ENCODE results near the gene QRFP.
"Not testable (repeated sequence)": the region's sequence is repeated elsewhere in the genome, so short reads cannot be mapped to it uniquely, and the experiment has no call there.

QRFP gene

DNA sequence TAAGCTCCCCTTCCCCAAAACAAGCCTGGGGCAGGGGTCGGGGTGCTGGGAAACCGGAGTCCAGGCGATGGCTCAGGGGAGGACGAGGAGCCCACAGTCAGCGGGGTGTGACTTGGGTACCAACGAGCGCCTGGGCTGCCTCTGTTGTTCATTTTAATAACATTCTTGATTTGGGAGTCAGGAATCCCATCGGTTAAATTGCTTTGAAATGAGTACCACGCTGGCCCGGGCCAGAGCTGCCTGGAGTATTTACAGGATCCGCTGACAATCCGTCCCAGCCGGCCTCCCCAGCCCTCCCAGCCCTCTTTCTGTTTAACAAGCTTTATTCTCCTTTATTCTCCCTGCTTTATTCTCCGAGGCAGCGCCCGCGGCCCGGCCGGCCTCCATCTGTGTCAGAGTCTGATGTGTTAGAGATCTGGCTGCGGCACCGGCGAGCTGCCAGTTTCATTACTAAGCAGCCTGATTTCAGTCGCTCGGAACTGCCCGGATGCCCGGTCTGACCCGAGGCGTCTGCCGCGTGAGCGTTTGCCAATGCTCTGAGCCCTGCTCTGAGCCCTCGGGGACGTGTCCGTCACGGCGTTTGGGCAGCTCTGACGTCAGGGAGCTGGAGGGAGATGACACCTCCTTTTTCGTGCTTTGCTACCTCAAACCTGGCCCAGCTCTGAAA, 16.5 kb upstream of the QRFP start:
- peak overlapping the region in 10 of 11 experiments; percentile 33 to 78 (median 48); a peak in 17 of 22 replicates for H3K9ac ChIP-seq
- H3K27me3 ChIP-seq, result peaks cover 0 to 28% (median 0%) of the 10 kb centered on the region in 11 experiments; a peak in 7 of 22 replicates
- TF ChIP-seq Cebpa-rat (IDR thresholded peaks at IDR 0.05), result 0 out of 22 replicates have a peak, but pooled peaks of 1 of the 11 experiments have one; percentile 11
- peak overlapping the region in 6 of 11 experiments; percentile 23 to 86 (median 78); a peak in 10 of 22 replicates for H3K27ac ChIP-seq
- peak overlapping the region; percentile 22 to 49 (median 34); a peak in 10 of 20 replicates for H3K4me3 ChIP-seq
- no peaks in the 10 kb centered on the region for H3K9me3 ChIP-seq (replicated peaks in 1 of 11)
- H3K36me3 ChIP-seq, result no peaks in the 10 kb centered on the region
- peaks cover 0 to 23% (median 11%) of the 10 kb centered on the region in 11 experiments; a peak in 11 of 22 replicates for H4K20me1 ChIP-seq
- H3K4me1 ChIP-seq, result peaks cover 11 to 80% (median 67%) of the 10 kb centered on the region in 10 experiments
- peak overlapping the region; percentile 77 to 97 (median 87) for H3K4me2 ChIP-seq

DNA sequence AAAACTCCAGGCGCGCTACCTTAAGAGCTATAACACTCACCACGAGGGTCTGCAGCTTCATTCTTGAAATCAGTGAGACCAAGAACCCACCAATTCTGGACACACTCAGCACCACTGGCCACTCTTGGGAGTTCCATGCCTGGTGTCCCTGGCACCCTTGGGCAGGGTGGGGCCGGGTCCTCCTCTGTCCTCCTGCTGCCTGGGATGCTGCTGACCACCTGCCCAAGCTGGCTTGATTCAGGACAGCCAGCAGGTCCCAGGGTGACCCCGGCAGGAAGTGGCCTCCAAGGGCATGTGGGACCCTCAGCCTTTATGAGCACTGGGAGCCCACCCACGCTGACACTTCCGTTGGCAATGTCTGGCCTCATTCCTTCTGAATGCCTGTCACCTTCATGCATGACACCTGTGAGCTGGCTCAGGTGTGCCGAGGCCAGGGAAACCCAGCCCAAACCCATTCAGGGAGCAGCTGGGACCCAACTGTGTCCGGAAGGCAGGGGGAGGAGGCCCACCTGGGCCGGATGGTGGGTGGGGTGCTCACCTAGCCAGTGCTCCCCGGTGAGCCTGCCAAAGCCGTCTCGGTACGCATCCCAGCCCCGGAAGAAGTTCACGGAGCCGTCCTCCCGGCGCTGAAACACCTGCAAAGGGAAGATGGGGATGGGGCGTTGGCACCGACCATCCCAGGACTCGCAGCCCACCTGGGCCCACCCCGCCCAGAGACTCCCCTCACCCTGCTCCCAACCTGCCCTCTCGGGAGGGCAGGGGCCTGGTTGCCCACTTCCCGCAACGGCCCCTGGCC, 14.8 kb upstream of the QRFP start:
- peaks cover 10 to 65% (median 53%) of the 10 kb centered on the region in 10 experiments for H3K4me1 ChIP-seq
- TF ChIP-seq Cebpa-rat (IDR thresholded peaks at IDR 0.05), result no peak
- H3K4me2 ChIP-seq, result peak overlapping the region in 9 of 11 experiments; percentile 85 to 97 (median 89); a peak in 18 of 22 replicates
- no peaks in the 10 kb centered on the region for H3K9me3 ChIP-seq (replicated peaks in 1 of 11)
- H4K20me1 ChIP-seq, result peaks cover 0 to 16% (median 11%) of the 10 kb centered on the region in 11 experiments; a peak in 11 of 22 replicates
- peaks cover 0 to 28% (median 0%) of the 10 kb centered on the region in 11 experiments; a peak in 7 of 22 replicates for H3K27me3 ChIP-seq
- H3K27ac ChIP-seq, result peak overlapping the region in 2 of 11 experiments; percentile 15 to 33; a peak in 2 of 22 replicates
- peak overlapping the region in 2 of 11 experiments; percentile 71 to 78; a peak in 3 of 22 replicates for H3K9ac ChIP-seq
- H3K4me3 ChIP-seq, result no peak overlapping the region
- H3K36me3 ChIP-seq, result no peaks in the 10 kb centered on the region

DNA sequence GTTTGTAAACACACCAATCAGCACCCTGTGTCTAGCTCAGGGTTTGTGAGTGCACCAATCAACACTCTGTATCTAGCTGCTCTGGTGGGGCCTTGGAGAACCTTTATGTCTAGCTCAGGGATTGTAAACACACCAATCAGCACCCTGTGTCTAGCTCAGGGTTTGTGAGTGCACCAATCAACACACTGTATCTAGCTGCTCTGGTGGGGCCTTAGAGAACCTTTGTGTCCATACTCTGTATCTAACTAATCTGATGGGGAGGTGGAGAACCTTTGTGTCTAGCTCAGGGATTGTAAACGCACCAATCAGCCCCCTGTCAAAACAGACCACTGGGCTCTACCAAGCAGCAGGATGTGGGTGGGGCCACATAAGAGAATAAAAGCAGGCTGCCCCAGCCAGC, 14.1 kb upstream of the QRFP start:
- H3K9me3 ChIP-seq (replicated peaks in 1 of 11); H3K36me3 ChIP-seq; H3K4me3 ChIP-seq; H3K9ac ChIP-seq; H3K27ac ChIP-seq: not testable (repeated sequence)
- H3K27me3 ChIP-seq, result peaks cover 0 to 28% (median 0%) of the 10 kb centered on the region in 11 experiments; a peak in 7 of 22 replicates
- H3K4me1 ChIP-seq, result peaks cover 8 to 59% (median 50%) of the 10 kb centered on the region in 10 experiments
- H3K4me2 ChIP-seq, result peak overlapping the region in 8 of 11 experiments; percentile 85 to 97 (median 91); a peak in 15 of 22 replicates
- H4K20me1 ChIP-seq, result peaks cover 0 to 16% (median 11%) of the 10 kb centered on the region in 11 experiments; a peak in 11 of 22 replicates

DNA sequence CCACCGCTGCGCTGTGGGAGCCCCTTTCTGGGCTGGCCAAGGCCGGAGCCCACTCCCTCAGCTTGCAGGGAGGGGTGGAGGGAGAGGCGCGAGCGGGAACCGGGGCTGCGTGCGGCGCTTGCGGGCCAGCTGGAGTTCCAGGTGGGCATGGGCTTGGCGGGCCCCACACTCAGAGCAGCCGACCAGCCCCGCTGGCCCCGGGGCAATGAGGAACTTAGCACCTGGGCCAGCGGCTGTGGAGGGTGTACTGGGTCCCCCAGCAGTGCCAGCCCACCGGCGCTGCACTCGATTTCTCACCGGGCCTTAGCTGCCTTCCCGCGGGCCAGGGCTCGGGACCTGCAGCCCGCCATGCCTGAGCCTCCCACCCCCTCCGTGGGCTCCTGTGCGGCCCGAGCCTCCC, 13.4 kb upstream of the QRFP start:
- not testable (repeated sequence) for H3K36me3 ChIP-seq; H3K27ac ChIP-seq; H3K4me2 ChIP-seq; H3K4me3 ChIP-seq; H3K9ac ChIP-seq; H3K9me3 ChIP-seq (replicated peaks in 1 of 11)
- Histone ChIP-seq H3K4me1 (peaks cover 8 to 53% (median 46%) of the 10 kb centered on the region in 10 experiments), H3K27me3 (peaks cover 0 to 27% (median 0%) of the 10 kb centered on the region in 11 experiments; a peak in 7 of 22 replicates), H4K20me1 (peaks cover 0 to 16% (median 11%) of the 10 kb centered on the region in 11 experiments; a peak in 11 of 22 replicates)

DNA sequence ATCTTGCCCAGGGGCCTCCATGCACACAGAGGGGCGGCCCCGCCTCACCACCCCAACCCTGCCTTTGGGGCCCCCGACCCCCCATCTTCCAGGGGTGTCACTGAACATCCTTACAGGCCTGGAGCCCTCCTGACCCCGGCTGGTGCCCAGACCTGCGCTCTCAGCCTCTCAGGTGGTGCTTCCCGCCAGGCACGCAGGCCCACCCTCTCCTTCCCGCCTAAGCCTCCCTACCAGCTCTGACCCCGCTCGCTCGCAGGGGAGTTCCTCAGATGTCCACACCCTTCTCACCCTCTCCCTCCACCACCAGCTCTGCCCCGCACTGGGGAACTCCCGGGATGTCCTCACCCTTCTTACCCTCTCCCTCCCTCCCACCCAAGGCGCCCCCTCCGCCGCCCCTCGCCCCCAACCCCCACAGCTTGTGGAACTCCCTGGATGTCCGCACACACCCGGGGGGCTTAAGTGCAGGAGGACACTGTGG, 12.3 kb upstream of the QRFP start:
- Histone ChIP-seq H3K9ac (no peak overlapping the region), H3K4me2 (peak overlapping the region in 3 of 11 experiments; percentile 15 to 30 (median 30); a peak in 3 of 22 replicates), H3K9me3 (replicated peaks in 1 of 11) (no peaks in the 10 kb centered on the region), H3K4me1 (peaks cover 8 to 42% (median 35%) of the 10 kb centered on the region in 10 experiments), H3K27ac (no peak overlapping the region), H3K4me3 (no peak overlapping the region), H3K27me3 (peaks cover 0 to 16% (median 0%) of the 10 kb centered on the region in 11 experiments; a peak in 7 of 22 replicates), H3K36me3 (no peaks in the 10 kb centered on the region), H4K20me1 (peaks cover 0 to 6% (median 4%) of the 10 kb centered on the region in 11 experiments; a peak in 9 of 22 replicates)
- no peak for TF ChIP-seq Cebpa-rat (IDR thresholded peaks at IDR 0.05)

DNA sequence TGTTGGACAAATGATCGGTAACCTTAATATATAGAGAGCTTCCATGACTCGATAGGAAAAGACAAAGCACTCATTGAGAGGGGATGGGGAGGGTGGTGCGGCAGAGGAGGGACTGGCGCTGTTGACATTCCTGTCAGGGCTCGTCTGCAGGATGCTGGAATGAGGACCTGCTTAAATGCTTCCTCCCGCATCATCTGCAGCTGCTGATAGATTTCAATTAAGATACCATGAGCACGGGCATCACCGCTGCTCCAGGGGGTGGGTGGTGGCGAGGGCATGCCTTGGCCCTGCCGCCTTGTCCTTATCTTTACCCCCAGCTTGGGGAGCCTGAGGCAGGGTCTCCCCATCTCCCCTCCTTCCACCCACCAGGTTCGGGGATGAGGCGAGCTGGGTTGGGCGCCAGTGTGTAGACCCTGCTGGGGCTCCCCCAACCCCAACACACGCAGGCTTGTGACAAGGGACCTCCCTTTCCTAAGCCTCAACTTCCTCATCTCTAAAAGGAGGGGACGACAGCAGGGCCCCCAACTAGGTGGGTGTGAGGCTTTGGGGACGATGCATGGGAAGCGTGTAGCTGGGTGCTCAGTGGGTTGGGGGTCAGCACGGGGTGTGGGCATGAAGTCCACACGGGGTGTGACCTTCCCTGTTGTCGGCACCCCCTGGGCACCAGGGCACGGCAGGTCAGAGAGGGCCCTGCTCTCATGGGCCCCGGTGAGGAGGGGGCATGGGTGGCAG, 11.7 kb upstream of the QRFP start:
- H3K9me3 ChIP-seq (replicated peaks in 1 of 11), result no peaks in the 10 kb centered on the region
- TF ChIP-seq Cebpa-rat (IDR thresholded peaks at IDR 0.05), result no peak
- peaks cover 0 to 6% (median 0%) of the 10 kb centered on the region in 11 experiments; a peak in 1 of 22 replicates for H4K20me1 ChIP-seq
- no peaks in the 10 kb centered on the region for H3K36me3 ChIP-seq
- no peak overlapping the region for H3K9ac ChIP-seq
- H3K27me3 ChIP-seq, result peaks cover 0 to 10% (median 0%) of the 10 kb centered on the region in 11 experiments; a peak in 7 of 22 replicates
- H3K27ac ChIP-seq, result no peak overlapping the region
- peaks cover 8 to 36% (median 29%) of the 10 kb centered on the region in 10 experiments for H3K4me1 ChIP-seq
- H3K4me3 ChIP-seq, result no peak overlapping the region
- H3K4me2 ChIP-seq, result peak overlapping the region in 3 of 11 experiments; percentile 15 to 30 (median 30); a peak in 5 of 22 replicates

DNA sequence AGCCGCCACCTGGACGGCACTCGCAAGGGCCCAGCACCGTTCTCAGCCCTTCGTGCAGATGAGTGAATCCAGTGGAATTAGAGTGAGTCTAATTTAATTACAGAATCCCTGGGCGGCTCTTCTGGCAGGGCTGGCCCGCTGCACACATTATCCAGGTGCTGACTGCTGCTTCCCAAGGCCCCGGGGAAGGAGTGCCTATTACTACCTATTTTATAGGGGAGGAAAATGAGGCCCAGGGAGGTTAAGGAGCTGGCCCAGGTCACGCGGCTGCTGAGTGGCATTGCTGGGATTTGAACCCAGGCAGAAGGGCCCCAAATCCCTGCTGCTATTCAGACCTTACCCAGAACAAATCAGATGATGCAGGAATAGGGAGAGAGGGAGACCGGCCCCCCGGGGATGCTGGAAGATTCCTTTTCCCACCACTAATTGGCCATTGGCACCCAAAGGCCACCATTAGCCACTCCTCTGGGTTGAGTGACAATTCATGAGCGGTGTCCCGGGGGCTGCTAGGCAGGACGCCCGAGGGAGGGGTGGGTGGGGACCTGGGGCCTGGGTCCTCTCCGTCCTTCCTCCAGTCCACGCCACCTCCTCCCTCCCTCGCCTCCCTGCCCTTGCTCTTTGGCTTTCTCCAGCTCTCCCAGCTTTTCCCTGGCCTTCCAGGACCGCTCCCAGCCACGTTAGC, 10.3 kb upstream of the QRFP start:
- Histone ChIP-seq H3K27ac (no peak overlapping the region), H3K4me3 (no peak overlapping the region), H3K4me1 (peaks cover 0 to 32% (median 23%) of the 10 kb centered on the region in 10 experiments; a peak in 17 of 20 replicates), H3K9me3 (replicated peaks in 1 of 11) (no peaks in the 10 kb centered on the region), H3K27me3 (no peaks in the 10 kb centered on the region), H3K4me2 (no peak overlapping the region), H3K9ac (no peak overlapping the region), H4K20me1 (peaks cover 0 to 12% (median 0%) of the 10 kb centered on the region in 11 experiments; a peak in 3 of 22 replicates), H3K36me3 (no peaks in the 10 kb centered on the region)
- TF ChIP-seq Cebpa-rat (IDR thresholded peaks at IDR 0.05), result no peak
